Measurements from ENCODE around the gene AGMO. TPM values are rescaled to one million over a fixed set of nuclear protein-coding genes. Genes with fewer than 3 reads are reported as not detected.

AGMO gene
- total RNA-seq, 1 experiment from 2014 or later: not detected

- ChIA-PET CTCF (interaction anchor here (2.1 kb wide), 1 partner anchor 11 kb away, joined by 6 read pairs; no protein-coding TSS in a partner anchor), RAD21 (ENCODE audit: low non-redundant PET in 1 of 2, low total read pairs in 2 of 2, uncharacterized antibody in 2 of 2, unreplicated experiment in 2 of 2) (no interaction called here), POLR2A (no interaction called here)
- TF ChIP-seq ATF3 (IDR thresholded peaks at IDR 0.05) (no peak), EGR1 (IDR thresholded peaks at IDR 0.05; ENCODE audit: low read depth) (no peak), TCF7L2 (IDR thresholded peaks at IDR 0.05; ENCODE audit: borderline replicate concordance, extremely low read depth, insufficient read depth, insufficient read length) (no peak), SIN3A (IDR thresholded peaks at IDR 0.05; ENCODE audit: low read depth) (no peak), REST (IDR thresholded peaks at IDR 0.05; ENCODE audit: low read depth) (no peak)
- Histone ChIP-seq H4K20me1 (ENCODE audit: insufficient read depth) (no peaks in the 10 kb centered on the region), H3K9me3 (ENCODE audit: control insufficient read depth in 1 of 2, insufficient read depth in 1 of 2, low read depth in 1 of 2, low read length in 2 of 2) (no peaks in the 10 kb centered on the region), H3K27me3 (ENCODE audit: insufficient read depth, low read length) (no peaks in the 10 kb centered on the region), H3K4me2 (ENCODE audit: low read length) (no peak overlapping the region), H3K27ac (ENCODE audit: low read depth, low read length) (no peak overlapping the region), H3K4me1 (ENCODE audit: control insufficient read depth in 1 of 2, insufficient read depth in 2 of 2, low read length in 2 of 2) (no peaks in the 10 kb centered on the region), H3K36me3 (ENCODE audit: control insufficient read depth in 1 of 2, insufficient read depth in 2 of 2, low read length in 2 of 2) (no peaks in the 10 kb centered on the region), H3K4me3 (replicated peaks in 1 of 2; ENCODE audit: low read depth in 1 of 2, low read length in 2 of 2) (no peak overlapping the region), H3K79me2 (ENCODE audit: insufficient read depth, low read length) (no peaks in the 10 kb centered on the region), H2AFZ (ENCODE audit: low read depth, low read length, poor library complexity, severe bottlenecking) (no peak overlapping the region), H3K9ac (ENCODE audit: low read length) (no peak overlapping the region), H3K9me2 (ENCODE audit: insufficient read depth) (peaks cover 2% of the 10 kb centered on the region; the same call in 1 of the 2 replicates)
- ATAC-seq (no peak), DNase-seq (ENCODE audit: low read depth, low spot score) (no peak)
- intact Hi-C loops (cut with micrococcal nuclease): no loop called here
- no TSS peak for BruUV-seq (replicated peaks)
Measured at GRCh38 chr7:15400440-15400839, 161.4 kb downstream of the AGMO start.

GRCh38 chr7:15399441-15399840 is 162.4 kb downstream of the AGMO start:
- no peaks in the 10 kb centered on the region for H3K9me3 ChIP-seq (ENCODE audit: control insufficient read depth in 1 of 2, insufficient read depth in 1 of 2, low read depth in 1 of 2, low read length in 2 of 2)
- POLR2A ChIA-PET: no interaction called here
- H2AFZ ChIP-seq (ENCODE audit: low read depth, low read length, poor library complexity, severe bottlenecking): no peak overlapping the region
- H3K4me3 ChIP-seq (replicated peaks in 1 of 2; ENCODE audit: low read depth in 1 of 2, low read length in 2 of 2): no peak overlapping the region
- TF ChIP-seq MAX (IDR thresholded peaks at IDR 0.05) (no peak), JUND (IDR thresholded peaks at IDR 0.05) (no peak), POLR2A (IDR thresholded peaks at IDR 0.05; ENCODE audit: borderline replicate concordance, extremely low read depth, insufficient read depth, insufficient read length) (no peak), CTCF (IDR thresholded peaks at IDR 0.05 in 2 of 3, conservative IDR thresholded peaks at IDR 0.05 in 1 of 3; ENCODE audit: borderline replicate concordance in 1 of 3, insufficient read depth in 1 of 3, low read depth in 2 of 3, low read length in 2 of 3) (no peak), EZH2phosphoT487 (IDR thresholded peaks at IDR 0.05; ENCODE audit: borderline replicate concordance) (no peak)
- no TSS peak for BruUV-seq (replicated peaks)
- no peak for ATAC-seq
- H4K20me1 ChIP-seq (ENCODE audit: insufficient read depth): no peaks in the 10 kb centered on the region
- no peak overlapping the region for H3K4me2 ChIP-seq (ENCODE audit: low read length)
- no peaks in the 10 kb centered on the region for H3K4me1 ChIP-seq (ENCODE audit: control insufficient read depth in 1 of 2, insufficient read depth in 2 of 2, low read length in 2 of 2)
- RAD21 ChIA-PET (ENCODE audit: low non-redundant PET in 1 of 2, low total read pairs in 2 of 2, uncharacterized antibody in 2 of 2, unreplicated experiment in 2 of 2): no interaction called here
- no peak overlapping the region for H3K27ac ChIP-seq (ENCODE audit: low read depth, low read length)
- peaks cover 2% of the 10 kb centered on the region; the same call in 1 of the 2 replicates for H3K9me2 ChIP-seq (ENCODE audit: insufficient read depth)
- H3K9ac ChIP-seq (ENCODE audit: low read length): no peak overlapping the region
- DNase-seq (ENCODE audit: low read depth, low spot score): no peak
- intact Hi-C loops (cut with micrococcal nuclease): no loop called here
- no peaks in the 10 kb centered on the region for H3K27me3 ChIP-seq (ENCODE audit: insufficient read depth, low read length)
- no peaks in the 10 kb centered on the region for H3K79me2 ChIP-seq (ENCODE audit: insufficient read depth, low read length)
- H3K36me3 ChIP-seq (ENCODE audit: control insufficient read depth in 1 of 2, insufficient read depth in 2 of 2, low read length in 2 of 2): no peaks in the 10 kb centered on the region
- CTCF ChIA-PET: interaction anchor here (2.1 kb wide), 1 partner anchor 10 kb away, joined by 6 read pairs; no protein-coding TSS in a partner anchor
